Neutrophil (primary cell): ENCODE data around the gene TMEM44.
"Not testable (repeated sequence)": the region's sequence is repeated elsewhere in the genome, so short reads cannot be mapped to it uniquely, and the experiment has no call there.

Experiments
- H3K27ac ChIP-seq: fragments of 200-600 bp; sonication (generic); 2 replicates; pipeline ENCODE4 v1.5.1; 2016; ENCODE audit warnings: mild to moderate bottlenecking, moderate library complexity
- H3K27me3 ChIP-seq: fragments of 200-600 bp; sonication (generic); 2 replicates; pipeline ENCODE4 v1.6.0; 2016; ENCODE audit warnings: mild to moderate bottlenecking
- H3K36me3 ChIP-seq: fragments of 200-600 bp; sonication (generic); 2 replicates; pipeline ENCODE4 v1.5.1; 2017
- H3K4me1 ChIP-seq, 2 experiments: fragments of 200-600 bp in 1 of 2; sonication (generic) in 1 of 2; 1 replicate in 1 of 2; 2 replicates in 1 of 2; pipeline versions ENCODE4 v1.5.1 to v1.6.1; 2013 to 2016; ENCODE audit warnings: low read depth in 1 of 2, low read length in 1 of 2, mild to moderate bottlenecking in 1 of 2, moderate library complexity in 1 of 2; ENCODE audit not compliant: control insufficient read depth in 1 of 2, insufficient read depth in 1 of 2
- H3K4me3 ChIP-seq, 2 experiments: fragments of 200-600 bp in 1 of 2; sonication (generic) in 1 of 2; 1 replicate in 1 of 2; 2 replicates in 1 of 2; pipeline ENCODE4 v1.5.1; 2013 to 2016; ENCODE audit warnings: low read depth in 1 of 2, low read length in 1 of 2, mild to moderate bottlenecking in 1 of 2, moderate library complexity in 1 of 2
- H3K9me3 ChIP-seq: fragments of 200-600 bp; sonication (generic); 2 replicates; pipeline ENCODE4 v1.5.1; 2016
- CTCF ChIP-seq: fragments of 200-600 bp; sonication (generic); IDR thresholded peaks from 2 replicates; pipeline ENCODE4 v1.5.1; 2016; ENCODE audit warnings: antibody characterized with exemption

The TMEM44 gene

GRCh38 chr3:194554473-194555123 lies 78.6 kb downstream of the TMEM44 start:
- H3K4me3 ChIP-seq, result no peak overlapping the region
- no peaks in the 10 kb centered on the region for H3K4me1 ChIP-seq
- no peak for TF ChIP-seq CTCF
- H3K36me3 ChIP-seq, result no peaks in the 10 kb centered on the region
- H3K9me3 ChIP-seq, result no peaks in the 10 kb centered on the region
- H3K27ac ChIP-seq, result no peak overlapping the region
- no peaks in the 10 kb centered on the region for H3K27me3 ChIP-seq

- Histone ChIP-seq H3K27me3 (no peaks in the 10 kb centered on the region), H3K9me3 (no peaks in the 10 kb centered on the region), H3K36me3 (no peaks in the 10 kb centered on the region), H3K4me1 (no peaks in the 10 kb centered on the region), H3K4me3 (no peak overlapping the region), H3K27ac (no peak overlapping the region)
- TF ChIP-seq CTCF, result no peak
Observed at GRCh38 chr3:194552327-194552949, 80.8 kb downstream of the TMEM44 start.

- no peaks in the 10 kb centered on the region for H3K27me3 ChIP-seq
- H3K4me1 ChIP-seq, result no peaks in the 10 kb centered on the region
- H3K4me3 ChIP-seq, result no peak overlapping the region
- no peak overlapping the region for H3K27ac ChIP-seq
- H3K36me3 ChIP-seq, result no peaks in the 10 kb centered on the region
- no peaks in the 10 kb centered on the region for H3K9me3 ChIP-seq
- no peak for TF ChIP-seq CTCF
Observed at GRCh38 chr3:194549853-194550252, 83.4 kb downstream of the TMEM44 start.

DNA sequence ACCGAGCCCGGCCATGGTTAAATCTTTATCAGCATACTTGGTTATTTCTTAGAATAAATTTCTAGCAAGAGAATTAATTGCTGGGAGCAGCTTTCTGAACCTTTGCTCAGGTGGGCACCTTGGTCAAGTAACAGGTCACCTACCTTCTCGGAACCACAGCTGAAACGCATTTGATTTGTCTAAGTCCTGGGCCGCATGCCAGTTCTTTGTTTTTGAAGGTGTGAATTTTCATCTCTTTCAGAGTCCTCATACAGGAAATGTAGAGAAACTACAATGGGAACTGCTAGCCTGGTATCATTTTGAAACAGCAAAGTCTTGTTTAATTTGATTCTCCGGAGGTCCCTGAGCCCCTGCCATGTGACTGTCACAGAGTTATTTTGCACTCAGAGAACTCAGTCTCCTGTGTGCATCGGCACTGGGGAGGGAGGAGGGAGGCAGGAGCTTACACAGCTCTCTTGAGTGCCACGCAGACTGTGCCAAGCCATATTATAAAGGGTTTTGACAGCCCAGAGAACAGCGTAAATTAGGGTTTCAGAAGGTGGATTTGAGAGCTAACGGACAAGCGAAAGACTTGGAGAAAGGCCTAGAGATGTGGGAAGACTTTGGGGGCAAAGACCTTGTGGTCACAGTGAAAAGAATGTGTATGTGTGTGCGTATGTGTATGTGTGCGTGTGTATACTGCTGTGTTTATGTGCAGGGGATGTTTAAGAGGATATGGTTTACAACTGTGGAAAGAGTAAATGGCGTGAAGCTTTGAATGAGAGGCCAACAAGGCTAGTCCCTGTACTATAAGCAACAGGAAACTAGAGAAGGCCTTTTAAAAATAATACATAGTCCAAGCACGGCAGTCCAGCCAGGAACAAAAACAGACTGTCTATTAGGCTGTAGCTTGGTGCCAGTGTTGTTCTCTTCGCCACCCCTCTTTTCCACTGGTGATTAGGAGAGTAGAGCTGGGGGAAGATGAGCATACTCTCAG lies 84.6 kb downstream of the TMEM44 start:
- no peaks in the 10 kb centered on the region for H3K4me1 ChIP-seq
- no peak overlapping the region for H3K4me3 ChIP-seq
- H3K9me3 ChIP-seq, result no peaks in the 10 kb centered on the region
- no peak for TF ChIP-seq CTCF
- no peaks in the 10 kb centered on the region for H3K36me3 ChIP-seq
- no peaks in the 10 kb centered on the region for H3K27me3 ChIP-seq
- no peak overlapping the region for H3K27ac ChIP-seq

- Histone ChIP-seq H3K27ac (no peak overlapping the region), H3K36me3 (no peaks in the 10 kb centered on the region), H3K9me3 (no peaks in the 10 kb centered on the region), H3K4me3 (no peak overlapping the region), H3K4me1 (no peaks in the 10 kb centered on the region), H3K27me3 (no peaks in the 10 kb centered on the region)
- TF ChIP-seq CTCF, result no peak
Observed at GRCh38 chr3:194547042-194547441, 86.2 kb downstream of the TMEM44 start.

GRCh38 chr3:194545538-194545937 lies 87.7 kb downstream of the TMEM44 start:
- not testable (repeated sequence) for H3K9me3 ChIP-seq, H3K36me3 ChIP-seq, H3K27me3 ChIP-seq, H3K4me3 ChIP-seq, H3K4me1 ChIP-seq, H3K27ac ChIP-seq
